Measurements from ENCODE around the gene SAFB. TPM values are rescaled to one million over a fixed set of nuclear protein-coding genes. Genes with fewer than 3 reads are reported as not detected.

The SAFB gene
- total RNA-seq (10 to 100 TPM; 44.0 to 72.5 (median 50.2) TPM), polyA plus RNA-seq (10 to 100 TPM; 42.8 to 59.6 TPM)
- long read RNA-seq, donor 1, transcript SAFB-211 (21 exons, 3,014 nt) = major isoform, 89 of 229 reads
- long read RNA-seq, donor 1, transcript SAFB-201 (21 exons, 3,042 nt) = minor isoform, 17 of 229 reads
- long read RNA-seq, donor 1, transcript SAFB-205 (21 exons, 2,842 nt) = minor isoform, 64 of 229 reads
- long read RNA-seq, donor 1, partial matches to known transcripts = 21 of 229 reads
- long read RNA-seq, donor 1, other reads (novel, unspliced or antisense) = 37 of 229 reads
- long read RNA-seq, donor 2, transcript SAFB-201 (21 exons, 3,042 nt) = minor isoform, 18 of 173 reads
- long read RNA-seq, donor 2, transcript SAFB-211 (21 exons, 3,014 nt) = major isoform, 62 of 173 reads
- long read RNA-seq, donor 2, transcript SAFB-205 (21 exons, 2,842 nt) = minor isoform, 54 of 173 reads
- long read RNA-seq, donor 2, partial matches to known transcripts = 4 of 173 reads
- long read RNA-seq, donor 2, other reads (novel, unspliced or antisense) = 35 of 173 reads
- long read RNA-seq, donor 3, transcript SAFB-201 (21 exons, 3,042 nt) = minor isoform, 26 of 331 reads
- long read RNA-seq, donor 3, transcript SAFB-205 (21 exons, 2,842 nt) = minor isoform, 79 of 331 reads
- long read RNA-seq, donor 3, transcript SAFB-211 (21 exons, 3,014 nt) = major isoform, 115 of 331 reads
- long read RNA-seq, donor 3, partial matches to known transcripts = 41 of 331 reads
- long read RNA-seq, donor 3, other reads (novel, unspliced or antisense) = 68 of 331 reads

DNA sequence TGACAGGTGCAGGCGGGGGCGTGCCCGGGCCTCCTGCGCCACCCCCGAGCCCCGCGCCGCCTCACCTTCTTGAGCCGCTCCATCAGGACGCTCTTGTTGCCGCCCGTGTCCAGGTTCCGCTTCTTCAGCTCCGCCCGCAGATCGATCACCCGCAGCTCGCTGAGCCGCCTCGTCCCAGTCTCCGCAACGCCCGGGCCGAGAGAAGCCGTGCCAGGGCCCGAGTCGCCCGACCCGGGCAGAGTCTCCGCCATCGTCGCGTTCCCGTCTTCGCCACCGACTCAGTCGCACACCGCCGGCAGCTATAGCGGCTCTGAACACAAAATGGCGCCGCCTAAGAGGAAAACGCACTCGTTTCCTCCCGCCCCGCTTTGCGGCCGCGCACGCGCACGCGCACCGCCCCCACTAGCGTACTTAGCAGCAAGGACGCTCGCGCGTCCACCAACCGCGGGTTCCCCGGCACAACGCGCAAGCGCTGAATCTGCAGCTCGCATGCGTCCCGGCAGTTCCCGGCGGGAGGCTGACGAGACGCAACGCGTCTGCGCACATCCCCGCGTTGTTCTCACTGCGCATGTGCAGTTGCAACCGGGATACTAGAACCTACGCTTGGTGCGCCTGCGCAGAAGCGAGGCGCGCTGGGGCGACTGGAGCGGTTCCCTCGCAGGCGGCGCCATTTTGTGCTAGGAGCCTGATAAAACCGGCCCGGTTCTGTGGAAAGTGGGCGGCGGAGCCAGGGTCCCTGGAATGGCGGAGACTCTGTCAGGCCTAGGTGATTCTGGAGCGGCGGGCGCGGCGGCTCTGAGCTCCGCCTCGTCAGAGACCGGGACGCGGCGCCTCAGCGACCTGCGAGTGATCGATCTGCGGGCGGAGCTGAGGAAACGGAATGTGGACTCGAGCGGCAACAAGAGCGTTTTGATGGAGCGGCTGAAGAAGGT, at the start of gene SAFB, which contains the start of gene SAFB2:
SAFB (plus strand) TSS at position 619 of the 932 bp plus-strand sequence; CDS start at position 742, 123 bp downstream.
SAFB2 (minus strand) TSS at position 312 of the 932 bp plus-strand sequence; CDS start at position 251, 61 bp downstream.
- TF ChIP-seq, protein P1, sequence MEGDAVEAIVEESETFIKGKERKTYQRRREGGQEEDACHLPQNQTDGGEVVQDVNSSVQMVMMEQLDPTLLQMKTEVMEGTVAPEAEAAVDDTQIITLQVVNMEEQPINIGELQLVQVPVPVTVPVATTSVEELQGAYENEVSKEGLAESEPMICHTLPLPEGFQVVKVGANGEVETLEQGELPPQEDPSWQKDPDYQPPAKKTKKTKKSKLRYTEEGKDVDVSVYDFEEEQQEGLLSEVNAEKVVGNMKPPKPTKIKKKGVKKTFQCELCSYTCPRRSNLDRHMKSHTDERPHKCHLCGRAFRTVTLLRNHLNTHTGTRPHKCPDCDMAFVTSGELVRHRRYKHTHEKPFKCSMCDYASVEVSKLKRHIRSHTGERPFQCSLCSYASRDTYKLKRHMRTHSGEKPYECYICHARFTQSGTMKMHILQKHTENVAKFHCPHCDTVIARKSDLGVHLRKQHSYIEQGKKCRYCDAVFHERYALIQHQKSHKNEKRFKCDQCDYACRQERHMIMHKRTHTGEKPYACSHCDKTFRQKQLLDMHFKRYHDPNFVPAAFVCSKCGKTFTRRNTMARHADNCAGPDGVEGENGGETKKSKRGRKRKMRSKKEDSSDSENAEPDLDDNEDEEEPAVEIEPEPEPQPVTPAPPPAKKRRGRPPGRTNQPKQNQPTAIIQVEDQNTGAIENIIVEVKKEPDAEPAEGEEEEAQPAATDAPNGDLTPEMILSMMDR (IDR thresholded peaks at IDR 0.05) = no peak
- DNase-seq = peak; percentile 99 to 100
- 0% methylated on average over 113 to 116 of the region's 116 CpGs for WGBS, 2 donors
- Histone ChIP-seq H3K4me1 (peaks cover 23 to 83% (median 76%) of the 10 kb centered on the region in 9 donors), H3K27me3 (no peaks in the 10 kb centered on the region), H3K9me3 (no peaks in the 10 kb centered on the region), H3K27ac (peak within 1 kb of the TSS; percentile 93 to 98 (median 96)), H3K36me3 (peaks cover 0 to 65% (median 14%) of the 10 kb centered on the region in 9 donors), H3K4me3 (peak within 1 kb of the TSS; percentile 89 to 100 (median 97))
- intact Hi-C loops (cut with DNase I) = loop anchor here in 4 of 10 donors (2.0 to 5.0 kb wide), 5 partner anchors 55 to 170 kb away; partner anchors contain the start of genes DUS3L (in 2 of the 4), HSD11B1L (in 2 of the 4) and MICOS13 (in 2 of the 4)
- ATAC-seq = peak; percentile 95 to 98 (median 96)

DNA sequence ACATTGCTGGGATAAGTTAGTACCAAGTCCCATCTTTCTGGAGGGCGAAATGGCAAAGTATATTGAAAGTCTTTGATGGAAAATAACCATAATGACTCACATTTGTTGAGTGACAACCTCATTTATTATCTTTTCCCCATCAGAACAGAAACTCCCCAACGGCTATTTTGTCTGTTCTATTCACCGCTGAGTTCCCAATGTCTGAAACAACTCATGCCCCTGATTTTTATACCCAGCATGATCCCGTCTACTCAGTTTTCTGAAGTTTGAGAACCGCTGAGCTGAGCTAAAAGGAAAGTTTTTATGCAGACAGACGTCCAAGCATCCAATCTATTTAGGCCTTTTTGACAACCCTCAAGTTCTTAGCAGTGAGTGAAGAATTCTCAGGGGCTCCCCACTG, 47.3 kb upstream of the SAFB start:
- intact Hi-C loops (cut with DNase I) = loop anchor here (5.0 to 10.0 kb wide), 2 partner anchors 528 to 531 kb away; no protein-coding TSS in a partner anchor
- no peak for ATAC-seq
- TF ChIP-seq, protein P1 (IDR thresholded peaks at IDR 0.05) = no peak
- DNase-seq = no peak
- no peak overlapping the region for H3K27ac ChIP-seq
- peaks cover 0 to 16% (median 0%) of the 10 kb centered on the region in 11 donors for H3K9me3 ChIP-seq
- H3K36me3 ChIP-seq = peaks cover 0 to 5% (median 0%) of the 10 kb centered on the region in 9 donors
- WGBS, 2 donors = 84 to 87% methylated on average over 6 of the region's 6 CpGs
- no peaks in the 10 kb centered on the region for H3K27me3 ChIP-seq
- no peak overlapping the region for H3K4me3 ChIP-seq
- H3K4me1 ChIP-seq = peaks cover 0 to 9% (median 0%) of the 10 kb centered on the region in 9 donors

DNA sequence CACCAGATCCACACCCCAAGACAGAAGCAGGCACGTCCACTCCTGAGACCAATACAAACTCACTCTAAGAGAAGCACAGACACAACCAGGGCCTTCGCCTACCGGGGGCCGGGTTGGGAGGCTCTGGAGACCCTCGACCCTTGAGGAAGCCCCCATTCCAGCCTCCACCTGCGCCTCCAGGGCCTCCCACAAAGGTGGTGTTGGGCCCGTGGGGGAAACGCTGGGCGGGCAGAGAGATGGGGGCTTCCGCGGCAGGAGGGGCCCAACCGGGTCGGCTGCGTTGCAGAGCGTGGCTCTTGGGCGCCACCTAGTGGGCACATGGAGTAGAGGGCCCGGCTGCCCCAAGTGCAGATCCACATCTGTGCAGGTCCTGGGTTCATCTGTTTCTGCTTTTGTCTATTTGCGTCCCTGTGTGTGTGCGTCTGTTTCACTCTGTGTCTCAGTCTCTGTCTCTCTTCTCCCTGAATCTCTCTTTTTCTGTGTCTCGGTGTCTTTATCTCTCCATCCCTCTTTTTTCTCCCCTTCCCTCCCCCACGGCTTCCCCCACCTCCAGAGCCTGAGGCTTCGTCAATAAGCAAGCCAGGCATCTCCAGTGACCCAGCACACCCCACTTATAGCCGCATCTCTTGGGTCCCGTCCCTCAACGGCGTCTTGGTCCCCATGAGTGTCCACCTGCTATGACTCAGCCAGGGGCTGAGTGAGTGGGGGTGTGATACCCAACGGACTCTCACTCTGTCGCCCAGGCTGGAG, 44.6 kb upstream of the SAFB start:
- intact Hi-C loops (cut with DNase I) = loop anchor here (5.0 to 10.0 kb wide), 2 partner anchors 531 to 533 kb away; no protein-coding TSS in a partner anchor
- H3K9me3 ChIP-seq = peaks cover 0 to 5% (median 0%) of the 10 kb centered on the region in 11 donors
- WGBS, 2 donors = 22 to 24% methylated on average over 28 of the region's 28 CpGs

More for the DNA sequence above, 44.6 kb upstream of the SAFB start:
- ATAC-seq = peak; percentile 71 to 88 (median 80)
- Histone ChIP-seq H3K27ac (no peak overlapping the region), H3K4me1 (peaks cover 0 to 4% (median 0%) of the 10 kb centered on the region in 9 donors), H3K36me3 (peaks cover 0 to 28% (median 9%) of the 10 kb centered on the region in 9 donors), H3K27me3 (no peaks in the 10 kb centered on the region), H3K4me3 (no peak overlapping the region)
- peak; percentile 50 to 69 for DNase-seq
- TF ChIP-seq, protein P1 (IDR thresholded peaks at IDR 0.05) = peak; percentile 95 to 100 (median 99)
